Duodenal mucosa (tissue), 2 donors: ENCODE data around the gene SAP25.
"Not testable (repeated sequence)": the region's sequence is repeated elsewhere in the genome, so short reads cannot be mapped to it uniquely, and the experiment has no call there.

Source experiments
- H3K27ac ChIP-seq: one replicate; pipeline ENCODE4 v1.7.0; 2013; ENCODE audit warnings: low read depth, low read length
- H3K27me3 ChIP-seq, 2 donors: one replicate each; pipeline ENCODE4 v1.7.0; 2013; ENCODE audit warnings: low read length in 2 of 2, control low read depth in 1 of 2; ENCODE audit not compliant: insufficient read depth in 2 of 2, control insufficient read depth in 1 of 2
- H3K36me3 ChIP-seq, 2 donors: one replicate each; pipeline ENCODE4 v1.7.0; 2013; ENCODE audit warnings: low read length in 2 of 2, control low read depth in 1 of 2; ENCODE audit not compliant: insufficient read depth in 2 of 2, control insufficient read depth in 1 of 2
- H3K4me1 ChIP-seq, 2 donors: one replicate each; pipeline ENCODE4 v1.7.0; 2013; ENCODE audit warnings: low read length in 2 of 2, control low read depth in 1 of 2; ENCODE audit not compliant: insufficient read depth in 2 of 2, control insufficient read depth in 1 of 2
- H3K4me3 ChIP-seq, 2 donors: one replicate each; pipeline ENCODE4 v1.7.0; 2013; ENCODE audit warnings: low read length in 2 of 2, low read depth in 1 of 2
- H3K9ac ChIP-seq, 2 donors: one replicate each; pipeline ENCODE4 v1.7.0; 2013; ENCODE audit warnings: low read length in 2 of 2, low read depth in 1 of 2
- H3K9me3 ChIP-seq, 2 donors: one replicate each; pipeline ENCODE4 v1.7.0; 2013; ENCODE audit warnings: low read length in 2 of 2, control low read depth in 1 of 2; ENCODE audit not compliant: control insufficient read depth in 1 of 2

The SAP25 gene

GRCh38 chr7:100538348-100538653 lies 35.4 kb downstream of the SAP25 start:
- H3K27ac ChIP-seq, result no peak overlapping the region
- peak overlapping the region; percentile 39 to 49 for H3K9ac ChIP-seq
- H3K27me3 ChIP-seq, result no peaks in the 10 kb centered on the region
- H3K9me3 ChIP-seq, result no peaks in the 10 kb centered on the region
- H3K4me1 ChIP-seq, result peaks cover 29 to 37% of the 10 kb centered on the region in 2 donors
- H3K4me3 ChIP-seq, result peak overlapping the region; percentile 65 to 76
- no peaks in the 10 kb centered on the region for H3K36me3 ChIP-seq

- H3K4me1 ChIP-seq, result peaks cover 26 to 32% of the 10 kb centered on the region in 2 donors
- not testable (repeated sequence) for H3K9me3 ChIP-seq, H3K4me3 ChIP-seq, H3K27me3 ChIP-seq, H3K36me3 ChIP-seq, H3K9ac ChIP-seq, H3K27ac ChIP-seq
These were observed 37.0 kb downstream of the SAP25 start for GRCh38 chr7:100536695-100537094.

DNA sequence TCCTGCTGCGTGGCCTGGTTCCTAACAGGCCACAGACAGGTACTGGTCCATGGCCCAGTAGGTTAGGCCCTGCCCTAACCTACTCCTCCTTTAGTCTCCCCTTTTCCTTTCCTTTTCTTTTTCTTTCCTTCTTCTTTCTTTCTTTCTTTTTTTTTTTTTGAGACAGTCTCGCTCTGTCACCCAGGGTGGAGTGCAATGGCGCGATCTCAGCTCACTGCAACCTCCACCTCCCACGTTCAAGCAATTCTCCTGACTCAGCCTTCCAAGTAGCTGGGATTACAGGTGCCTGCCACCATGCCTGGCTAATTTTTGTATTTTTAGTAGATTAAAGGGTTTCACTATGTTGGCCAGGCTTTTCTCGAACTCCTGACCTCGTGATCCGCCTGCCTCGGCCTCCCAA lies 37.7 kb downstream of the SAP25 start:
- H3K27ac ChIP-seq, H3K27me3 ChIP-seq, H3K9me3 ChIP-seq, H3K9ac ChIP-seq, H3K36me3 ChIP-seq, H3K4me3 ChIP-seq: not testable (repeated sequence)
- H3K4me1 ChIP-seq, result peaks cover 19 to 28% of the 10 kb centered on the region in 2 donors

DNA sequence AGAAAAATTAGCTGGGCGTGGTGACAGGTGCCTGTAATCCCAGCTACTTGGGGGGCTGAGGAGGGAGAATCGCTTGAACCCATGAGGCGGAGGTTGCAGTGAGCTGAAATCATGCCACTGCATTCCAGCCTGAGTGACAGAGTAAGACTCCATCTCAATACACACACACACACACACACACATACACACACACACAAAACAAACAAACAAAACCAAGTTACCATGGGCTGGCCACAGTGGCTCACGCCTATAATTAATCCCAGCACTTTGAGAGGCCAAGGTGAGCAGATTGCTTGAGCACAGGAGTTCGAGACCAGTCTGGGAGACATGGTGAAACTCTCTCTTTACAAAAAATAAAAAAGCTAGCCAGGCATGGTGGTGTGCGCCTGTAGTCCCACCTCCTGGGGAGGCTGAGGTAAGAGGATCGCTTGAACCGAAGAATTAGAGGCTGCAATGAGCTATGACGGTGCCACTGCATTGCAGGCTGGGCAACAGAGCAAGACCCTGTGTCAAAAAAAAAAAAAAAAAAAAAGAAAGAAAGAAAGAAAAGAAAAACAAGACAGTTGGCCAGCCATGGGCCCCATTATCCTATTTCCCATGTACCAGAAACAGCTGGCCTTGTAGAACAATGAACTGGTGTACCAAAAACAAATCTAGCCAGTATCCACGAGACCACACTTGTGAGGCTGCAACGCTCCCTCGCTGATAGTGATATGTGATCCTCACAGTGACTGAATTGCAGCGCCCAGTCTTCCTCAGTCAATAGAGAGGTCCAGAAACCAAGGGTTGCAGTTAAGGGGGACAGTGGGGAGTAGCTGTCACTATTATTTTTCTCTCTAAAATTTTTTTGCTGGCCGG lies 41.3 kb downstream of the SAP25 start:
- no peaks in the 10 kb centered on the region for H3K27me3 ChIP-seq
- H3K4me3 ChIP-seq, result no peak overlapping the region
- H3K27ac ChIP-seq, result no peak overlapping the region
- H3K36me3 ChIP-seq, result no peaks in the 10 kb centered on the region
- H3K9me3 ChIP-seq, result no peaks in the 10 kb centered on the region
- H3K4me1 ChIP-seq, result peaks cover 4 to 13% of the 10 kb centered on the region in 2 donors
- H3K9ac ChIP-seq, result no peak overlapping the region

DNA sequence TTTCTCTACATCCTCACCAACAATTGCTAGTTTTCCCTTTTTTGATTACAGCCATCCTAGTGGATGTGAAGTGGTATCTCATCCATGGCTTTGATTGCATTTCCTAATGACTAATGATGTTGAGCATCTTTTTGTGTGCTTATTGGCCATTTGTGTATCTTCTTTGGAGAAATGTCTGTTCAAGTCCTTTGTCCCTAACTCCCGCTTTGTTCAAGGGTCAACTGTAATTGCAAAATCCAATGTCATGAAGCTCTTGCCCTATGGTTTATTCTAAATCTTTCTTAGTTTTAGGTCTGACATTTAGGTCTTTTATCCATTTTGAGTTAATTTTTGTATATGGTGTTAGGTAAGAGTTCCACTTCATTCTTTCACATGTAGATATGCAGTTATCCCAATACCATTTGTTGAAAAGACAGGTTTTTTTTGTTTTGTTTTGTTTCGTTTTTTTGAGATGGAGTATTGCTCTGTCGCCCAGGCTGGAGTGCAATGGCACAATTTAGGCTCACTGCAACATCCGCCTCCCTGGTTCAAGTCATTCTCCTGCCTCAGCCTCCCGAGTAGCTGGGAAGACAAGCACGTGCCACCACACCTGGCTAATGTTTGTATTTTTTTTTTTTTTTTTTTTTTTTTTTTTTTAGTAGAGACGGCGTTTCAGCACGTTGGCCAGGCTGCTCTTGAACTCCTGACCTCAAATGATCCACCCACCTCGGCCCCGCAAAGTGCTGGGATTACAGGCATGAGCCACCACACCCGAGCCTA lies 45.4 kb downstream of the SAP25 start:
- not testable (repeated sequence) for H3K36me3 ChIP-seq, H3K4me3 ChIP-seq, H3K27me3 ChIP-seq, H3K4me1 ChIP-seq, H3K9ac ChIP-seq, H3K9me3 ChIP-seq, H3K27ac ChIP-seq

DNA sequence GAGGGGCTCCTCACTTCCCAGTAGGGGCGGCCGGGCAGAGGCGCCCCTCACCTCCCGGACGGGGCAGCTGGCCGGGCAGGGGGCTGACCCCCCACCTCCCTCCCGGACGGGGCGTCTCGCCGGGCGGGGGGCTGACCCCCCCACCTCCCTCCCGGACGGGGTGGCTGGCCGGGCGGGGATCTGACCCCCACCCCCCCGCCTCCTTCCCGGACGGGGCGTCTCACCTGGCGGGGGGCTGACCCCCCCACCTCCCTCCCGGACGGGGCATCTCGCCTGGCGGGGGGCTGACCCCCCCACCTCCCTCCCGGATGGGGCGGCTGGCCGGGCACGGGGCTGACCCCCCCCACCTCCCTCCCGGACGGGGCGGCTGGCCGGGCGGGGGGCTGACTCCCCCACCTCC lies 50.5 kb downstream of the SAP25 start:
- H3K27me3 ChIP-seq, H3K27ac ChIP-seq, H3K4me1 ChIP-seq, H3K36me3 ChIP-seq, H3K9ac ChIP-seq, H3K4me3 ChIP-seq, H3K9me3 ChIP-seq: not testable (repeated sequence)
